Heart left ventricle (tissue), 16 donors: Measurements from ENCODE around the gene PIGZ. TPM values are rescaled to one million over a fixed set of nuclear protein-coding genes. Genes with fewer than 3 reads are reported as not detected.

Source experiments
- ATAC-seq, 4 donors: fragments of 200-7000 bp; cut with Tn5 transposase; one replicate each; pipeline ENCODE4 v1.9.1; 2020 to 2022; ENCODE audit warnings: moderate library complexity in 4 of 4, mild to moderate bottlenecking in 3 of 4, moderate number of reproducible peaks in 1 of 4
- DNase-seq, 5 donors: peaks; one replicate each; pipeline ENCODE4 v3.0.0-alpha.2; 2020
- H3K27ac ChIP-seq, 12 donors: fragments of 200-600 bp; sonication (generic) in 4 of 12; one replicate each; pipeline versions ENCODE4 v1.5.0 to v1.8.0; 2016 to 2022; ENCODE audit warnings: mild to moderate bottlenecking in 2 of 12
- H3K27me3 ChIP-seq, 9 donors: fragments of 200-600 bp; sonication (generic) in 2 of 9; one replicate each; pipeline versions ENCODE4 v1.5.1 to v1.8.0; 2016 to 2022; ENCODE audit warnings: mild to moderate bottlenecking in 3 of 9
- H3K36me3 ChIP-seq, 9 donors: fragments of 200-600 bp; sonication (generic) in 2 of 9; one replicate each; pipeline versions ENCODE4 v1.5.0 to v1.8.0; 2018 to 2022; ENCODE audit warnings: mild to moderate bottlenecking in 2 of 9
- H3K4me1 ChIP-seq, 12 donors: fragments of 200-600 bp; sonication (generic) in 4 of 12; one replicate each; pipeline versions ENCODE4 v1.5.0 to v1.8.0; 2016 to 2022; ENCODE audit warnings: mild to moderate bottlenecking in 3 of 12
- H3K4me3 ChIP-seq, 12 donors: fragments of 200-600 bp; sonication (generic) in 4 of 12; one replicate each; pipeline versions ENCODE4 v1.5.0 to v1.8.0; 2017 to 2022; ENCODE audit warnings: mild to moderate bottlenecking in 9 of 12, moderate library complexity in 4 of 12
- H3K9me3 ChIP-seq, 12 donors: fragments of 200-600 bp; sonication (generic) in 4 of 12; one replicate each; pipeline versions ENCODE4 v1.5.0 to v1.8.0; 2016 to 2022; ENCODE audit warnings: mild to moderate bottlenecking in 1 of 12
- POLR2A ChIP-seq, 2 donors: fragments of 450-650 bp; IDR thresholded peaks; one replicate each; pipeline ENCODE4 v1.6.1; 2017; ENCODE audit warnings: antibody characterized with exemption in 2 of 2, mild to moderate bottlenecking in 2 of 2, moderate library complexity in 2 of 2
- WGBS, 4 donors: extraction: QIAGEN DNeasy Blood & Tissue Kit in 2 of 4; methylation state at CpG; one replicate each; pipeline versions ENCODE4 v1.1.5 to v1.1.7; 2013 to 2018; 5-methylcytosine and 5-hydroxymethylcytosine counted together
- intact Hi-C, 10 donors: fragments of 100-400 bp; cut with DNase I; formaldehyde crosslinking; loops; one replicate each; pipeline versions ENCODE4 v1.11.1 to v1.14.2; 2022
- polyA plus RNA-seq, 2 donors: library from polyadenylated mRNA; stranded (reverse); fragments of 200-250 nt; gene quantifications; one replicate each; pipeline ENCODE4 v1.2.3, GENCODE V29; 2013
- total RNA-seq, 9 donors: library from RNA; depleted of rRNA in 2 of 9; stranded (reverse); fragments of >200 nt in 2 of 9; fragmentation: NEBNext Ultra II Directional in 3 of 9; extraction: Animal tissue kit (Norgen Biotek cat#: 25700) in 3 of 9; gene quantifications; one replicate each; pipeline versions ENCODE4 v1.1.0 to v1.2.4, GENCODE V29; 2016 to 2023
- TF ChIP-seq, protein P1 (sequence below), 12 donors: fragments of 200-600 bp; sonication (generic) in 4 of 12; IDR thresholded peaks; one replicate each; pipeline versions ENCODE4 v1.5.0 to v1.8.0; 2018 to 2022; ENCODE audit warnings: antibody characterized with exemption in 12 of 12, mild to moderate bottlenecking in 5 of 12
- donor health status: ischemic (EF 13 %, LVEDD 7.1; RV severe dilation, severe dysfunction).
- donor health status: healthy with polysubstance abuse.
- donor health status: DM: no; HTN: yes; CAD: no.
- donor health status: DM: no; HTN: no; CAD: no.
- donor health status: ischemic (EF 25% LVEDD 6.9; RV normal size, moderate dysfunction).
- donor health status: ischemic (EF 25% LVEDD 5.7; RV mildly dilated, moderate dysfunction).
- donor health status: healthy.
- donor health status: DM: yes; HTN: yes; CAD: no.
- donor health status: ischemic (EF 35%, LVEDD 5.7; RV mildly dilated, moderate dysfunction).
- donor health status: nonischemic (EF 11% LVEDD 7.7; RV severe dilation, severe dysfunction).
- donor health status: DM: yes; HTN: yes; CAD: no.
- donor health status: PGD.
- donor health status: ischemic (EF 29% LVEDD 5.4; RV normal size, mild dysfunction).
- donor health status: nonischemic (EF 23%, LVEDD 6.1; RV moderate dilation, normal function).

PIGZ gene
- total and polyA plus RNA-seq, 11 donors, result 2.3 to 8.0 (median 5.9) TPM

DNA sequence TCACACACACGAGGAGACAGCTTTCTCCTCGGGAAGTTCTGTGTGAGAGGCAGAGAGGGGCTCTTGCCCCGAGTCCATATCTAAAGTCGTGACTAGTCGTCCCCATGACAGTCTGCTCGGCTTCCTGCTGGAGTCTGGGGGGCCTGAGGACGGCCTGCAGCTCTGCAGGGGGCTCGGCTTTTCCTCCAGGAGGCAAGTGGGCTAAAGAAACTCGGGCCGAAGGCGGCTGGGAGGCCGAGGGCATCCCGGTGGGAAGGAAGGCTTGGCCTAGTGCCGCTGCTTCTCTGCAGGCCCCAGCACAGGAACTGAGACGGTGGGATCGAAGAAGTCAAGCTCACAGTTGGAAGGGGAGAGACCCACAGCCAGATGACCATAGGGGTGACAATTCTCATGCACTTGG lies 25.4 kb upstream of the PIGZ start:
- peaks cover 0 to 3% (median 0%) of the 10 kb centered on the region in 12 donors for H3K4me1 ChIP-seq
- no peak overlapping the region for H3K27ac ChIP-seq
- H3K36me3 ChIP-seq, result no peaks in the 10 kb centered on the region
- H3K9me3 ChIP-seq, result peaks cover 0 to 6% (median 0%) of the 10 kb centered on the region in 12 donors
- H3K4me3 ChIP-seq, result no peak overlapping the region
- 55 to 81% (median 63%) methylated on average over 13 to 16 of the region's 16 CpGs for WGBS, 4 donors
- no peaks in the 10 kb centered on the region for H3K27me3 ChIP-seq
- no peak for TF ChIP-seq POLR2A (IDR thresholded peaks at IDR 0.05)
- TF ChIP-seq, protein P1, sequence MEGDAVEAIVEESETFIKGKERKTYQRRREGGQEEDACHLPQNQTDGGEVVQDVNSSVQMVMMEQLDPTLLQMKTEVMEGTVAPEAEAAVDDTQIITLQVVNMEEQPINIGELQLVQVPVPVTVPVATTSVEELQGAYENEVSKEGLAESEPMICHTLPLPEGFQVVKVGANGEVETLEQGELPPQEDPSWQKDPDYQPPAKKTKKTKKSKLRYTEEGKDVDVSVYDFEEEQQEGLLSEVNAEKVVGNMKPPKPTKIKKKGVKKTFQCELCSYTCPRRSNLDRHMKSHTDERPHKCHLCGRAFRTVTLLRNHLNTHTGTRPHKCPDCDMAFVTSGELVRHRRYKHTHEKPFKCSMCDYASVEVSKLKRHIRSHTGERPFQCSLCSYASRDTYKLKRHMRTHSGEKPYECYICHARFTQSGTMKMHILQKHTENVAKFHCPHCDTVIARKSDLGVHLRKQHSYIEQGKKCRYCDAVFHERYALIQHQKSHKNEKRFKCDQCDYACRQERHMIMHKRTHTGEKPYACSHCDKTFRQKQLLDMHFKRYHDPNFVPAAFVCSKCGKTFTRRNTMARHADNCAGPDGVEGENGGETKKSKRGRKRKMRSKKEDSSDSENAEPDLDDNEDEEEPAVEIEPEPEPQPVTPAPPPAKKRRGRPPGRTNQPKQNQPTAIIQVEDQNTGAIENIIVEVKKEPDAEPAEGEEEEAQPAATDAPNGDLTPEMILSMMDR (IDR thresholded peaks at IDR 0.05), result no peak
- ATAC-seq (no peak), DNase-seq (peak in 2 of 5 donors; percentile 10 to 19)
- intact Hi-C loops, result loop anchor here in 1 of 10 donors (10.0 kb wide), 1 partner anchor 511 kb away; no protein-coding TSS in a partner anchor

DNA sequence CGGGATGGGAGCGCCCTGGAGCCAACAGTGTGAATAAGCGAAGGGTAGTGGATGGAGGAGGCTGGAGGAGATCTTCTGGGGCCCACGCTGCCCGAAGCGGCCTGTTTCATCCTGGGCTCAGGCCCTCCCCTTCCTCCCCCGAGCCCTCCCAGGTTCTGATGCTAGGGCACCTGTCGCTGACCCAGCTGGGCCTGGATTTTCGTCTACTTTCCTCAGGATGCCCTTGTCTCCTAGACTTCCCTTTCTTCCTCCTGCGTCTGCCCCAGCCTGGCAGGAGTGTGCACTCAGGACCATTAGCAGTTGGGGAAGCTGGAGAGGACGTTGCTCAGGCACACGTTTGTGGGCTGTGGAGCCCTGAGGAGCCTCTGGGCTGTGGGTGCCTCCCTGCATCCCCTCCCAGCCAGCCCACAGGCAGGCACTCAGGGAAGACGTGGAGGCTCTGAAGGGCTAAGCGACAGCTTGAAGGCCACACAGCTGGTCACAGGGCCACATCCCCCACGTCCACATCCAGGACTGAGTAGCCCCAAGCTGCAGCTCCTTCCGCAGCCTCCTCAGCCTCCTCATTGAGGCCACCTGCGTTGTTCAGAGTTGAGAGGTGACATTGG lies 23.9 kb upstream of the PIGZ start:
- WGBS, 4 donors, result 88 to 91% (median 89%) methylated on average over 17 of the region's 17 CpGs
- intact Hi-C loops, result loop anchor here in 1 of 10 donors (10.0 kb wide), 1 partner anchor 512 kb away; no protein-coding TSS in a partner anchor
- TF ChIP-seq POLR2A (IDR thresholded peaks at IDR 0.05), result no peak
- TF ChIP-seq, protein P1 (IDR thresholded peaks at IDR 0.05), result no peak
- ATAC-seq (no peak), DNase-seq (peak in 3 of 5 donors; percentile 6 to 40 (median 11))
- peaks cover 0 to 10% (median 6%) of the 10 kb centered on the region in 12 donors for H3K4me1 ChIP-seq
- H3K4me3 ChIP-seq, result no peak overlapping the region
- H3K36me3 ChIP-seq, result no peaks in the 10 kb centered on the region
- H3K9me3 ChIP-seq, result no peaks in the 10 kb centered on the region
- no peak overlapping the region for H3K27ac ChIP-seq
- H3K27me3 ChIP-seq, result no peaks in the 10 kb centered on the region

DNA sequence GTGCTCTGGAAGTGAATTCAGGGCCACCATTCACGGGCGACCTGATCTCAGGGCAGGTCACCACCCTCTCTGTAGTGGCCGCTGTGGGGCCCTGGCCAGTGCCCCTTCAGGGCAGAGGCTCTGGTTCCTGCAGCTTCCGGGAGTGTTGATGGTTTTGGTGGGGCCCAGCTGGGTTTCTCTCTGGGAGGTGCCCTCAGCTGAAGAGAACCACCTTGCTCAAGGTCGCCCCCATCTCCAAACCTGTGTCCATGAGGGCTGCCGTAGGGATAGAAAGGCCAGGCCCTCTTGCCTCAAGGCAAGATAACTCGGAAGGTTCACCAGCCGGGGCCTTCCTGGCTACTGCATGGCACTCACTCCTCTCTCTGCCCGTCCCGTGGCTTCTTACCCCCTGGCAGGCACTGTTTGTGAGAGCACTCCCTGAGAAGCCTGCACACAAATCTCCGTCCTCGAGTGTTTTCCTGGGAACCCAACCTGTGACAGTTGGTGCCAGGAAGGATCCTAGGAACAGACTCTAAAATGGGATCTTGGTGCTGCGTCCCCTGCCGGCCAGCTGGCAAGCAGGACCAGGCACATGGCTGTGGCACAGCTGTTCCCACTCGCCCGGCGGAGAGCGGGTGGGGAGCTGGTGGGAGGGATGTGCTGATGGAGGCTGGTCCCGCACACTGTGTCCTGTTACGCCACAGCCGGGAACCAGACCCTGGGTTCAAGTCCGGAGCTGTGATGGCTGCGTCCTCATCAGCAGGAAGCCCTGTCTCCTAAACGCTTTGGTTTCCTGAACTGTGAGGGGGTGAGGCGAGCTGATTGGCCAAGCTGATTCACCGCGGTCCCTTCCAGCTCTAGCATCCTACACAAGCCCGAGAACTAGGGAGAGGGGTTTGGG lies 23.2 kb upstream of the PIGZ start:
- 78 to 92% (median 82%) methylated on average over 21 to 28 of the region's 28 CpGs for WGBS, 4 donors
- Histone ChIP-seq H3K27me3 (no peaks in the 10 kb centered on the region), H3K9me3 (no peaks in the 10 kb centered on the region), H3K4me1 (peaks cover 0 to 10% (median 6%) of the 10 kb centered on the region in 12 donors), H3K36me3 (no peaks in the 10 kb centered on the region), H3K27ac (no peak overlapping the region), H3K4me3 (no peak overlapping the region)
- TF ChIP-seq, protein P1 (IDR thresholded peaks at IDR 0.05), result no peak
- no peak for TF ChIP-seq POLR2A (IDR thresholded peaks at IDR 0.05)
- DNase-seq, result peak in 3 of 5 donors; percentile 11 to 64 (median 13)
- intact Hi-C loops, result loop anchor here in 1 of 10 donors (10.0 kb wide), 1 partner anchor 513 kb away; no protein-coding TSS in a partner anchor
- no peak for ATAC-seq

DNA sequence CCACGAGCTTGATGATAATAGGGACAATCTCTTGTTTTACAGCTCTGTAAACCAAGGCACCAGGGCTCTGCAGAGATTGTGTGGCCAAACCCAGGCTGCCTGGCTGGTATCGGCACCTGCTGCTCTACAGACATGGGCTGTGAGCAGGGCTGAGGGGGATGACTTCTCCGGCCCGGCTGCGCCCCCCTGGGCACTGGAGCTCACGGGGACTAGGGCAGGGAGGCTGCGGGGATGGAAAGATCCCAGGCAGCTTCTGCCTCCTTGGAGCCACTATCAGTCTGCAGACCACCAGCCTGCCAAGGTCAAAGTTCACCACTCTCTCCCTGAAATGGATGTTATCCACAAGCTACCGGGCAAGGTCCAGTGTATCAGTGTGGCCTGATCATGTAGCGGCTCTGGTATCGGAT lies 22.0 kb upstream of the PIGZ start:
- H3K4me3 ChIP-seq, result no peak overlapping the region
- no peaks in the 10 kb centered on the region for H3K9me3 ChIP-seq
- intact Hi-C loops, result loop anchor here in 1 of 10 donors (10.0 kb wide), 1 partner anchor 514 kb away; no protein-coding TSS in a partner anchor
- H3K27ac ChIP-seq, result no peak overlapping the region
- ATAC-seq (no peak), DNase-seq (peak in 3 of 5 donors; percentile 6 to 48 (median 11))
- peaks cover 0 to 10% (median 6%) of the 10 kb centered on the region in 12 donors for H3K4me1 ChIP-seq
- 86 to 92% (median 89%) methylated on average over 9 to 10 of the region's 10 CpGs for WGBS, 4 donors
- TF ChIP-seq POLR2A (IDR thresholded peaks at IDR 0.05), result no peak
- TF ChIP-seq, protein P1 (IDR thresholded peaks at IDR 0.05), result no peak
- no peaks in the 10 kb centered on the region for H3K27me3 ChIP-seq
- no peaks in the 10 kb centered on the region for H3K36me3 ChIP-seq
